GM12801 (cell line): ENCODE measurements around the gene LAMC1.

Experiments
- TF ChIP-seq, protein P1 (sequence below): IDR thresholded peaks from one replicate; pipeline ENCODE4 v1.5.1; 2011; ENCODE audit warnings: control low read depth; ENCODE audit not compliant: insufficient read length; ENCODE audit errors: extremely low read depth

LAMC1 gene

DNA sequence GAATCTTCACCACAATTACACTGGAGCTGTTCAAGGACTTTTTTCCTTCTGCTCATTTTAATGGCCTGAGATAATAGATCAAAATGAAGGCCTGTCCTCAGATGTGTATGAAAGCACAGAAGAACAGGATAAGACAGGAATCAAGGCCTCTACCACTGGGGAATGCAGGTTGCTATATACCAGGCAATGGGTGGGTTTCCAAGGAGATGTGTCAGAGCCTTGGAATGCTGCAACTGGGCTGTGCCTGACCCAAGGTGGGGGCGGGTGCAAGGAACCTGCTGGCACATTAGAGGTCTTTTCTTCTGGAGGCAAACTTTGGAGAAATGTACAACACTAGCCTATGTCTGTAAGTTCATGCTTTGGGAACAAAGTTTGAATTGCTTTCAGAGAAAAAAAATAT, 141.1 kb downstream of the LAMC1 start:
- TF ChIP-seq, protein P1, sequence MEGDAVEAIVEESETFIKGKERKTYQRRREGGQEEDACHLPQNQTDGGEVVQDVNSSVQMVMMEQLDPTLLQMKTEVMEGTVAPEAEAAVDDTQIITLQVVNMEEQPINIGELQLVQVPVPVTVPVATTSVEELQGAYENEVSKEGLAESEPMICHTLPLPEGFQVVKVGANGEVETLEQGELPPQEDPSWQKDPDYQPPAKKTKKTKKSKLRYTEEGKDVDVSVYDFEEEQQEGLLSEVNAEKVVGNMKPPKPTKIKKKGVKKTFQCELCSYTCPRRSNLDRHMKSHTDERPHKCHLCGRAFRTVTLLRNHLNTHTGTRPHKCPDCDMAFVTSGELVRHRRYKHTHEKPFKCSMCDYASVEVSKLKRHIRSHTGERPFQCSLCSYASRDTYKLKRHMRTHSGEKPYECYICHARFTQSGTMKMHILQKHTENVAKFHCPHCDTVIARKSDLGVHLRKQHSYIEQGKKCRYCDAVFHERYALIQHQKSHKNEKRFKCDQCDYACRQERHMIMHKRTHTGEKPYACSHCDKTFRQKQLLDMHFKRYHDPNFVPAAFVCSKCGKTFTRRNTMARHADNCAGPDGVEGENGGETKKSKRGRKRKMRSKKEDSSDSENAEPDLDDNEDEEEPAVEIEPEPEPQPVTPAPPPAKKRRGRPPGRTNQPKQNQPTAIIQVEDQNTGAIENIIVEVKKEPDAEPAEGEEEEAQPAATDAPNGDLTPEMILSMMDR, result no peak

DNA sequence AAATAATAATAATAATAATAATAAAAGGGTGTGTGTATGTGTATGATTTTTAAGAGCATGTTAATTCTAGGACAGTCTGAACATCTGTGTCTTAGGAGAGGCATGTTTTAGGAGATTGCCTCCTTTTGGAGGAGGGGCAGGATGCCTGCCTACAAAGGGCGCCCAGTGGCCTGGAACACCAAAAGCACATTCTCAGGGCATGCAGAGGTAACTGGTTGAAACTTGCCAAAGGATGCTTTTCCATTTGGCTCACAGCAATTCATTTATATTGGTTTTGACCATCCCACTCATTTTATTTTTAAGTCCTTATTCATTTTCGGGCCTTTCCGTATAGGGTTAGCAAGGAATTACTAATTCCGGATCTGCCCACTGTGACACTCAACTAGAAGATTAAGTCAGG, 141.7 kb downstream of the LAMC1 start:
- TF ChIP-seq, protein P1, result no peak

DNA sequence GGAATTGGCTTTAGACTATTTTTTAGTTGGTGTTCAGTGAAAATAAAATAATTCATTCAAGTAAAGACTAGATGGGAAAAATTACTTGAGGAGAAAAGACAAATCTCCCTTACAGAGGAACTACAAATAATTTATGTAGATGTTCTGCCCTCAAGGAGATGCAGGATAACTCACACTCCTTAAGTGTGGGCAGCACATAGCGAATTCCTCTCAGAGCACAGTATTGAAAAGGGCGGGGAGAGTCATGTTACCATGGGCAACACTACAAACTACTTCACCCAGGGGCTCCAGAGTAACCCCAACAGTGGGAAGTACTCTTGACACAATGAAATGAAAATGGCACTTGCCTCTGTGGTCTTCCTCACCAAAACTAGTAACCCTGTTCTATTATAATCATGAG, 142.2 kb downstream of the LAMC1 start:
- TF ChIP-seq, protein P1, result no peak

DNA sequence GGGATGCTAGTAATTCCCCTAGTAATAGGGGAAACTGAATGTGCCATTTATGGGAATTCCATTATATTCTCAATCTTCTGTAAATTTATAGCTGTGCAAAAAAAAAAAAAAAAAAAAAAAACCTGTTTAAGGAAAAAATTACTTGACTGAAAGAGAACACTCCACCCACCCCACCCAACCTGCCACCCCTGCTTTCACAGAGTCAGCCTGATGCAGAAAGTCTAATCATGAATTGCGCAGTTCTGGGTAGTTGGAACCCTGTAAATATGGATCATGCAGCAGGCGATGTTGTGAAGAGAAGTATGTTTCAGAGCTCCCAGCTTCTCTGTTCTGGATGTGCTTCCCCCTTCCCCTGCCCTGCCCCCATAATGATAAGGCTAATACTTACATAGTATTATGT, 143.2 kb downstream of the LAMC1 start:
- TF ChIP-seq, protein P1, result no peak

DNA sequence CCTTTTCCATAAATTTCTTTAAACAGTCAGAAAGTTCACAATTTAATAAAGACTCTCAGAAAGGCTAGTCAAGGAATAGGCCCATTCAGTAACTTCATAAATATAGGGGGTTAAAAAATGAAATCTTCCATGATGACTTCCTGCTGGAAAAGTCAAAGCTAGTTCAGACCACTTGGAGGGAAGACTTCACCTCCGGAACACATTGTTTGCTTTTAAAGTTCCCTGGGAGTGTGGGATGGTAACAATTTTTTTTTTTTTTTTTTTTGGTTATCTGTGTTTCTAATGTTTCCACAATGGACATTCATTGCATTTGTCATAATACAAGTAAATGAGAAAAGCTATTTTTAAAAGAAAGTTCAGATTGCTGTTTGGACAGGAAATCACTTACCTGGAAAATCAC, 144.5 kb downstream of the LAMC1 start:
- TF ChIP-seq, protein P1, result no peak

DNA sequence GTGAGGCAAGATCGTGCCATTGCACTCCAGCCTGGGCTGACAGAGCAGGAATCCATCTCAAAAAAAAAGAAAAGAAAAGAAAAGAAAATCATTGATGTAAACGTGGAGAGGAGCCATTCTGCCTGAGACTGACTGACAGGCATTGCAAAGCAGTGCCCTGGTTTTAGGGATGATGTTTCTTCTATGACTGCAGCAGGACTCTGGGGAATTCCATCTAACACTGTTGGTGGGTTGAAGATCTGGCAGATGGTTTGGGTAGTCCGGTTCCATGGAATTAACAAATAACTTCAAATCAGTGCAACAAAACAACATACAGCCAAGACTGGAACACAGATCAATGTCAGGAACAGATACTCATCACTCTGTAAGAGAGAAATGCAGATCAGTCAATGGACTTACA, 145.1 kb downstream of the LAMC1 start:
- TF ChIP-seq, protein P1, result no peak

DNA sequence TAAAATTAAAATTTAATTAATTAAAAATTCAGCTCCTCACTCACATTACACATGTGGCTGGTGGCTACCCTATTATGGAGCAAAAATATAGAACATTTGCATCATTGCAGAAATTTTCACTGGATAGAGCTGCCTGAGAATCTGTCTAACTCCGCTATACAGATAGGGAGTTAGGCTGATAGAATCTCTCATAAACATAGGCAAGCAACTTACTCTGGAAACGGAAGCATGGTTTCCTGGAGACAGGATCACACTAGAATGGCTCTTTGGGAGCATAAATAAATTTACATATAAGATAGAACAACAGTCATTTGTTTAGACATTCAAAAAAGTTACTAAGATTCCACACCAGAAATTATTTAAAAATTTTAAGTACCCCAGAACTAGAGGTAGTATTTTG, 150.6 kb downstream of the LAMC1 start:
- TF ChIP-seq, protein P1, result no peak

DNA sequence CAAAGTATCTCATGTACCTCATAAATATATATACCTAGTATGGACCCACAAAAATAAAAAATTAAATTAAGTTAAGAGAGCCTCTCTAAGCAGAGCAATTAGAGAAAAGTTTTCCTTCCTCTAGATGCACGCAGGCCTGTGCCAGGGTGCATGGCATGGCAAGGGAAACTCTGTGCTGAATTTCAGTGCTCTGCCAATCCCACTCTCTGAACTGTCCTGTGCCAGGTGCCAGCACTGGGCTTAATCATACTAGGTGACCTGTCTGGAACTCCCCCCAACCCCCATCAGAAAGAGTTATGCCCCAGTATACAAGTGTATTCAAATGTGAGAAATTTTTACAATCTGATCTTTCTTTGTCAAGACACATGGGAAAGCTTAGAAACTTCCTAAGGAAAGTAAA, 152.4 kb downstream of the LAMC1 start:
- TF ChIP-seq, protein P1, result no peak
